Measurements from ENCODE around the gene ERMAP. TPM values are rescaled to one million over a fixed set of nuclear protein-coding genes. Genes with fewer than 3 reads are reported as not detected.

Gene ERMAP
- total RNA-seq, 6 experiments from 2014 or later: 8.9 to 12.3 (median 10.4) TPM

GRCh38 chr1:42845193-42845592 lies 28.3 kb downstream of the ERMAP start:
- no peaks in the 10 kb centered on the region for H3K9me3 Mint-ChIP-seq
- peaks cover 20% of the 10 kb centered on the region for H3K36me3 Mint-ChIP-seq (ENCODE audit: low read depth)
- no peak overlapping the region for H3K4me3 Mint-ChIP-seq
- peak overlapping the region; percentile 47; the same call in 1 of the 2 replicates for H3K27ac Mint-ChIP-seq
- H3K27me3 Mint-ChIP-seq (ENCODE audit: insufficient read depth): no peaks in the 10 kb centered on the region
- peaks cover 53% of the 10 kb centered on the region for H3K4me1 Mint-ChIP-seq (ENCODE audit: low read depth)
- no peak for TF ChIP-seq CTCF (IDR thresholded peaks at IDR 0.05)
- no peak for DNase-seq

GRCh38 chr1:42845866-42846256 lies 28.9 kb downstream of the ERMAP start:
- Mint-ChIP-seq H3K36me3 (ENCODE audit: low read depth) (peaks cover 25% of the 10 kb centered on the region), H3K27ac (peak overlapping the region; percentile 68; the same call in 1 of the 2 replicates), H3K9me3 (no peaks in the 10 kb centered on the region), H3K4me1 (ENCODE audit: low read depth) (peaks cover 50% of the 10 kb centered on the region), H3K27me3 (ENCODE audit: insufficient read depth) (no peaks in the 10 kb centered on the region), H3K4me3 (peak overlapping the region; percentile 98)
- DNase-seq: no peak
- TF ChIP-seq CTCF (IDR thresholded peaks at IDR 0.05): no peak

GRCh38 chr1:42846257-42847110 lies 29.6 kb downstream of the ERMAP start, which contains the start of gene ZNF691:
Gene ZNF691, plus strand, starts transcription at chr1:42846613. Its CDS starts 3,046 bp downstream, at chr1:42849659.
- H3K27me3 Mint-ChIP-seq (ENCODE audit: insufficient read depth): no peaks in the 10 kb centered on the region

GRCh38 chr1:42847111-42847595 lies 30.2 kb downstream of the ERMAP start:
- Mint-ChIP-seq H3K4me1 (ENCODE audit: low read depth) (peaks cover 48% of the 10 kb centered on the region), H3K36me3 (ENCODE audit: low read depth) (peaks cover 36% of the 10 kb centered on the region), H3K9me3 (no peaks in the 10 kb centered on the region), H3K4me3 (peak overlapping the region; percentile 98), H3K27ac (peak overlapping the region; percentile 93), H3K27me3 (ENCODE audit: insufficient read depth) (no peaks in the 10 kb centered on the region)
- no peak for DNase-seq
- no peak for TF ChIP-seq CTCF (IDR thresholded peaks at IDR 0.05)

More at GRCh38 chr1:42846257-42847110, 29.6 kb downstream of the ERMAP start, which contains the start of gene ZNF691:
- peak; percentile 71 for TF ChIP-seq CTCF (IDR thresholded peaks at IDR 0.05)
- DNase-seq: peak; percentile 97
- Mint-ChIP-seq H3K36me3 (ENCODE audit: low read depth) (peaks cover 32% of the 10 kb centered on the region), H3K9me3 (no peaks in the 10 kb centered on the region), H3K4me1 (ENCODE audit: low read depth) (peaks cover 47% of the 10 kb centered on the region), H3K27ac (peak within 1 kb of the TSS; percentile 93), H3K4me3 (peak within 1 kb of the TSS; percentile 98)

GRCh38 chr1:42847721-42848460 lies 31.0 kb downstream of the ERMAP start:
- no peak for TF ChIP-seq CTCF (IDR thresholded peaks at IDR 0.05)

More at GRCh38 chr1:42847721-42848460, 31.0 kb downstream of the ERMAP start:
- no peak for DNase-seq
- H3K27me3 Mint-ChIP-seq (ENCODE audit: insufficient read depth): no peaks in the 10 kb centered on the region
- no peaks in the 10 kb centered on the region for H3K9me3 Mint-ChIP-seq
- H3K4me1 Mint-ChIP-seq (ENCODE audit: low read depth): peaks cover 54% of the 10 kb centered on the region
- H3K36me3 Mint-ChIP-seq (ENCODE audit: low read depth): peaks cover 38% of the 10 kb centered on the region
- peak overlapping the region; percentile 93 for H3K27ac Mint-ChIP-seq
- peak overlapping the region; percentile 98 for H3K4me3 Mint-ChIP-seq

Data from HFFc6 (cell line).